Tibial artery (tissue), 4 donors: Measurements from ENCODE around the gene BTBD16.

Experiments
- DNase-seq, 2 donors: peaks; one replicate each; pipeline ENCODE4 v3.0.0-alpha.2; 2019
- H3K27ac ChIP-seq, 2 donors: fragments of 200-600 bp; sonication (generic) in 1 of 2; 1 replicate in 1 of 2; 2 replicates in 1 of 2; pipeline ENCODE4 v1.5.1; 2018 to 2019; ENCODE audit warnings: mild to moderate bottlenecking in 1 of 2
- H3K27me3 ChIP-seq, 2 donors: fragments of 200-600 bp; sonication (generic) in 1 of 2; one replicate each; pipeline versions ENCODE4 v1.5.1 to v1.6.0; 2016 to 2019
- H3K36me3 ChIP-seq, 3 donors: fragments of 200-600 bp; sonication (generic) in 2 of 3; one replicate each; pipeline ENCODE4 v1.5.1; 2016 to 2019; ENCODE audit warnings: mild to moderate bottlenecking in 2 of 3
- H3K4me1 ChIP-seq, 4 donors: fragments of 200-600 bp; sonication (generic) in 2 of 4; 1 replicate in 3 of 4; 2 replicates in 1 of 4; pipeline ENCODE4 v1.5.1; 2016 to 2019
- H3K4me3 ChIP-seq, 2 donors: fragments of 200-600 bp; sonication (generic) in 1 of 2; 1 replicate in 1 of 2; 2 replicates in 1 of 2; pipeline ENCODE4 v1.5.1; 2018 to 2019; ENCODE audit warnings: mild to moderate bottlenecking in 2 of 2
- H3K9me3 ChIP-seq, 3 donors: fragments of 200-600 bp; sonication (generic) in 1 of 3; one replicate each; pipeline ENCODE4 v1.5.1; 2016 to 2019
- CTCF ChIP-seq, 2 experiments: fragments of 200-600 bp in 1 of 2; fragments of 450-650 bp in 1 of 2; IDR thresholded peaks; one replicate each; pipeline ENCODE4 v1.5.1; 2017 to 2019; ENCODE audit warnings: antibody characterized with exemption in 2 of 2, mild to moderate bottlenecking in 1 of 2, moderate library complexity in 1 of 2
- intact Hi-C: fragments of 100-400 bp; cut with DNase I; formaldehyde crosslinking; loops from one replicate; pipeline ENCODE4 v1.15.0; 2023; ENCODE audit warnings: low total_unique reads

BTBD16 gene

DNA sequence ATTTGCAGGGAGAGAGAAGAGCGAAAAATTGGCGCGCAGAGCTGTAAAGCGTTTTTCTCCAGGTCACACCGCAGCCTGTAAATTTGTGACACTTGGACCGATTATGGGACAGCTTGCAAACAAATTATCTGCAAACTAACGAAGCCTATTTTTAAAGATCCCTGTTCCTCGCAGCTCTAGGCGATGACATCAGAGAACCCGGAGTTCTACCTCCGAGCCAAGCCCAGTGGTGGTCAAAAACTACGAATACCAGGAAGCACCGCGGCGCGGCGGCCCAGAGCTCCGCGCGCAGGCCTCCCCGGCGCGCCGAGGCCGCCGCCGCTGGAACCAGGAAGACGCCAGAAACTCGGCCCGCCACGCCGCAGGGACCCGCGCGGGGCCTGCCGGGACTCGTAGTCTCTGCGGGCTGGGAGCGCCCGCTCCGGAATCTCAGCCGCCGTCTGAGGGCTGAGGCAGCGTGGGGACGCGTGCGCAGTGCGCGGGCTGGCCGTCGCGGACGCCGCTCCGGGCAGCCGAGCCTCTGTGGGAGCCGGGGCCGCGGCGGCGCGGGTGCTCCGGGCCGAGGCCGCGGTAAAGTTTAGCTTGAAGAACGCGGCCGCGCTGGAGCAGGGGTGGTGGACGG, 103.3 kb downstream of the BTBD16 start, which contains the start of gene PLEKHA1:
PLEKHA1 (plus strand) TSS at position 472 of the 622 bp plus-strand sequence. CDS start 18,493 bp downstream, outside the sequence.
- intact Hi-C loops, result loop anchor here (10.0 kb wide), 2 partner anchors 60 to 240 kb away; no protein-coding TSS in a partner anchor

DNA sequence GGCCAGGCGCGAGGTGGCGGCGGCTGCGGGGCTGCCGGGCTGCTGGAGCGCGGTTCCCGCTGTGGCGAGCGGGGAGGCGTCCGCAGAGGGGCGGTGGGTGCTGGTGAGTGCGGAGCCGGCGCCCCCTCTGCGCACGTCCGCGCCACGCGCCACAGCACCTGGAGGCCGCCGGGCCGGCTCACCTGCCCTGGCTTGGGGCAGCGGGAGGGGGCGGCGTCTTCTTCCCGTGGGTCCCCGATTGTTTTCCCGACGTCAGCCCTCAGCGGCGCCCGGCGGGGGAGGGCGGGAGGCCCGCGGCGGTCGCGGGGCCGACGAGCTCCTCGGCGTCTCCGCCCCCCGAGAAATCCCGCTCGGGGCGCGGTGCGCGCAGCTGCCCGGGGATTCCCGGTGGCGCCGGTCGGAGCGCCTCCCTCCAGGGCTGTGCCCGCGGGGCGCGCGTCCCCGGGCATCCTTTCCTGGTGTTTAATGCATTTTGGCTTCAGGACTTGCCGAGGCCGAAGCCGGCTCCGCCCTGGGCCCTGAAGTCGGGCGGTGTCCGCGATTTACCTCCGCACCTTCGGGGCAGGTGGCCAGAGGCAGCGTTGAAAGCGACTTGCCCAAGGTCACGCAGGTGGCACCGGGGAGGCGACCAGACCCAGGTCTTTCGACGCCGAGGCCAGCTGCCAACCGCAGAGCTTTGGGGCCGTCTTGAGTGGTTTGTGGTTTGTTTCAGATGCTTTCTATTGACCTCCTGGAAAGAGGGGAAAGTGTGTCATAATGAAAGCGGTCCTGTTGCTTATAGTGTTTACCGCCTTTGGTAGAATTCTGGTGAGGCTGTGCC, 104.0 kb downstream of the BTBD16 start:
- Histone ChIP-seq H3K27ac (peak overlapping the region; percentile 94 to 98), H3K4me1 (peaks cover 0 to 42% (median 9%) of the 10 kb centered on the region in 4 donors), H3K36me3 (no peaks in the 10 kb centered on the region), H3K4me3 (peak overlapping the region; percentile 95 to 99), H3K27me3 (no peaks in the 10 kb centered on the region), H3K9me3 (no peaks in the 10 kb centered on the region)
- intact Hi-C loops, result loop anchor here (10.0 kb wide), 2 partner anchors 60 to 240 kb away; no protein-coding TSS in a partner anchor
- peak; percentile 50 to 80 for DNase-seq
- TF ChIP-seq CTCF (IDR thresholded peaks at IDR 0.05), result no peak

More for the DNA sequence above, 103.3 kb downstream of the BTBD16 start, which contains the start of gene PLEKHA1:
- Histone ChIP-seq H3K36me3 (no peaks in the 10 kb centered on the region), H3K9me3 (no peaks in the 10 kb centered on the region), H3K4me1 (peaks cover 0 to 42% (median 9%) of the 10 kb centered on the region in 4 donors), H3K4me3 (peak within 1 kb of the TSS; percentile 95 to 99), H3K27ac (peak within 1 kb of the TSS; percentile 94 to 98), H3K27me3 (no peaks in the 10 kb centered on the region)
- DNase-seq, result peak; percentile 93 to 98
- TF ChIP-seq CTCF (IDR thresholded peaks at IDR 0.05), result peak in 1 of 2 experiments; percentile 24

GRCh38 chr10:122375679-122376160, 104.6 kb downstream of the BTBD16 start:
- no peak for DNase-seq
- peak overlapping the region; percentile 95 to 99 for H3K4me3 ChIP-seq
- no peak for TF ChIP-seq CTCF (IDR thresholded peaks at IDR 0.05)
- H3K27ac ChIP-seq, result peak overlapping the region; percentile 94 to 98
- H3K9me3 ChIP-seq, result no peaks in the 10 kb centered on the region
- intact Hi-C loops, result loop anchor here (10.0 kb wide), 2 partner anchors 59 to 241 kb away; no protein-coding TSS in a partner anchor
- H3K27me3 ChIP-seq, result no peaks in the 10 kb centered on the region
- no peaks in the 10 kb centered on the region for H3K36me3 ChIP-seq
- H3K4me1 ChIP-seq, result peaks cover 0 to 42% (median 9%) of the 10 kb centered on the region in 4 donors

DNA sequence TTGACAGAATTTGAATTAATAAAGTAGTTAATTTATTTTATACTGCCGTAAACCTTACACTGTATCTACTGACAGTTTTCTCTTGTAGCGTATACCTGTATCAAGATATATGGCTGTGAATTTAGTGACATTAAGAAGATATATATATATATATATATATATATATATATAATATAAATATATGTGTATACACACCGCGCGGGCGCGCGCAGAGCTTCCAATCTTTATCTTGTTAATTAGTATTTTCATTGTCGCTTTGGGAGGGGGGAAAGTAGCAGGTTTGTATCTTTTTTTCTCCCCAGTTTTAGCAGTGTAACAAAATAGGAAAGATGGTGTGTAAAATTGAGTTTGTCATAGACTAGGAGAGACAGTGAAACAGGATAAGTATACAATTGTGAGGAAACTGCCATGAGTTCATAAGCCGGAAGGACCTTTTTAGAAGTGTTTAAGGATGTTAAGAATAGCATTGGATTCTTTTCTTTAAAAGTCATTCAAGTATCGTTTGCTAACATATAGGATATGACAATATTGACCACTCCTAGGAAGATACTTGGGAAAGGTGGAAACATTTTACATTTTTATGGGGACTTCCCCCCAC, 105.4 kb downstream of the BTBD16 start:
- TF ChIP-seq CTCF (IDR thresholded peaks at IDR 0.05), result no peak
- Histone ChIP-seq H3K27me3 (no peaks in the 10 kb centered on the region), H3K27ac (no peak overlapping the region), H3K36me3 (no peaks in the 10 kb centered on the region), H3K4me3 (peak overlapping the region in 1 of 2 donors; percentile 99), H3K9me3 (no peaks in the 10 kb centered on the region), H3K4me1 (peaks cover 0 to 40% (median 8%) of the 10 kb centered on the region in 4 donors)
- no peak for DNase-seq
- intact Hi-C loops, result loop anchor here (10.0 kb wide), 2 partner anchors 58 to 242 kb away; no protein-coding TSS in a partner anchor

DNA sequence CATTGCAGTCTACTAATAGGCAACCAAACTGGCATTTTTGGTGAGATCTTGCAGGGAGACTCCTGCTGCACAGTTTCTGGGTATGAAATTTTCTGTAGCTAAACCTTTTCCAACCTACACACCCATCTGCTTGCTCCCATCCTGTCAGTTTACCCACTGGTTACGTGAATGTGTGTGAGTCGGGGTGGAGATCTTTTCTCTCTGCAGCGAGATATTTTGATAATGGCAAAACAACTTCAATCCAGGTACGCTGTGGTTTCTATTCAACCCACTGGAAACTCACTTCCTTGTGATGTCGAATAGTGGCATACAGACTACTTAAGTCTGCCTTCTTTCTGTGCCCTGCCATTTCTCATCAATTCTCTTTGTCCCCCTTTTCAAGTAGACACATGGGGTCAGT, 107.9 kb downstream of the BTBD16 start:
- no peak overlapping the region for H3K27ac ChIP-seq
- no peaks in the 10 kb centered on the region for H3K27me3 ChIP-seq
- H3K4me3 ChIP-seq, result no peak overlapping the region
- no peaks in the 10 kb centered on the region for H3K36me3 ChIP-seq
- TF ChIP-seq CTCF (IDR thresholded peaks at IDR 0.05), result no peak
- intact Hi-C loops, result loop anchor here (10.0 kb wide), 2 partner anchors 56 to 244 kb away; no protein-coding TSS in a partner anchor
- H3K4me1 ChIP-seq, result peaks cover 0 to 16% (median under 1%) of the 10 kb centered on the region in 4 donors
- DNase-seq, result no peak
- H3K9me3 ChIP-seq, result no peaks in the 10 kb centered on the region
